DMS114 treated with DMSO at 0.1 percent for 48 hours (cell line): ENCODE results near the gene PARD3.
"Not testable (repeated sequence)": the region's sequence is repeated elsewhere in the genome, so short reads cannot be mapped to it uniquely, and the experiment has no call there.

Source experiments
- DNase-seq: peaks from one replicate; lab custom pipeline; 2025; ENCODE audit not compliant: unreplicated experiment; lab: John Stamatoyannopoulos, UW

Gene PARD3

DNA sequence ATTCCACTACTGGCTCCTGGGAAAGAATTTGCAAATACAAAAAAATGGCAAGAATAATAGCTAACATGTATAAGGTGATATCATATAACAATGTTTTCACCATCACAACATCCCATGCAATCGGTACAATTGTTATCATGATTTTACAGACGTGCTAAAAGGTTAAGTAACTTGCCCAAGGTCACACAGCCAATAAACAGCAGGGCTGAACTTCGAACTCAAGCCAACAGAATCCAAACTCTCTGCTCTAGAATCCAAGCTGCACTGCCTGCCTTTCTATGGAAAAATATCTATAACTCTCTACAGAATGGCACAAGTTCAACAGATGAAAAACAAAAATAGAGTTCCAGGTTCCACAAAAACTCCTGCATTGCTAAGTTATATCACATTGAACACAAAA is 160.9 kb downstream of the PARD3 start:
- no peak for DNase-seq

- DNase-seq = no peak
Measured at GRCh38 chr10:34653530-34653929, 161.6 kb downstream of the PARD3 start.

DNA sequence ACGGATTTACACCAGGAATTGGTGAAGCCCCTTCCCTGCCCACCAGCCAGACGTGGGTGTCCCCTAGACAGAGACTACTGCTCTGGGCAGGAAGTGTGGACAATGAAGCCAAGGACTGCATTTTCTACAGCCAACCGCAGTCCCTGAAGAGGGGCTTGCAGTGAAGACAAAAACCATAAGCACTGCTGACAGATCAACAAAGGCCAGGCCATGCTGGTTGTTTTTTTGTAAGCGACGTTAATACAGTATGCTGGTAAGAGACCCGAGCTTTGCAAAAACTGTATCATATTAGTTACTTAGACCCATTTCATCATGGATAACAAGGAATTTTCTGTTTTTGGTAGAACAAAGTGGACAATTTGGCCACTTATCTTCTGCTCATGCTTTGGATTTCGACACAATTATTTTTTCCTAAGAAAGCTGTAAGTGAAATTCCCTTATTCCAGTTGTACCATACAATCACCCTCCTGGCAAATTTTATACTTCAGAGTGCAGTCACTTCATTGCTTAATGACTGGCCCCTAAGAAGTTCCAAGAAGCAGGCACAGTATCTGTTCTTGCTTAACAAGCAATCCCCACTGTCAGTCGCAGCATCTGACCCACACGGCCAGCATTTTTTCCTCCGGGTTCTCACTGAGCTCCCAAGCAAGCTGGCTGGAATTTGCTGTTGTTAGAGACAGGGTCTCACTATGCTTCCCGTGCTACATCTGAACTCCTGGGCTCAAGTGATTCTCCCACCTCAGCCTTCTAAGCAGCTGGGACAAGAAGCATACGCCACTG is 163.5 kb downstream of the PARD3 start:
- DNase-seq = no peak

DNA sequence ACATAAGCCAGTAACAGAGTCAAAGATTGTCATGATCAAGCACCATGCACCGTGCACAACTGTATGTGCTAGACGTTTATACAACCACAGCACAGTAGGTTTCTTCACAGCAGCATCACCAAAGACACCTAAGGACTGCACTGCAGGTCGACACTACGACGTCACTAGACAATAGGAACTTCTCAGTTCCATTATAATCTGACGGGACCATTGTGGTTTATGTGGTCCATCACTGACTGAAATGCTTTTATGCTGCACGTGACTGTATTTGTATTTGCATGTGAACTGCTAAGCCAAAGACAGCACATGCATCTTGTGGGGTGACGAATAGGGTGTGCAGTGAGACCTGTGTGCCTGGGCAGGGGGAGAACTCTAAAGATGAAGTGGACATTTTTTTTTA is 164.9 kb downstream of the PARD3 start:
- DNase-seq = no peak

DNA sequence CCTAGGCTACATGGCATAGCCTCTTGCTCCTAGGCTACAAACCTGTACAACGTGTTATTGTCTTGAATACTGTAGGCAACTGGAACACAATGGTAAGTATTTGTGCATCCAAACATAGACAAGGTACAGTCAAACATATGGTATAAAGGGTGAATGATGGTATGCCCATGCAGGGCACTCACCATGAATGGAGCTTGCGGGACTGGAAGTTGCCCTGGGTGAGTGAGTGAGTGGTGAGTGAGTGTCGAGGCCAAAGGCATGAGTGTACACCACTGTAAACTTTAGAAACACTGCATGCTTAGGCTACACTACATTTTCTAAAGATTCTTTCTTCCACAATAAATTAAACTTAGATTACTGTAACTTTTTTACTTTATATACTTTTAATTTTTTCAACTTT is 165.7 kb downstream of the PARD3 start:
- DNase-seq = no peak

DNA sequence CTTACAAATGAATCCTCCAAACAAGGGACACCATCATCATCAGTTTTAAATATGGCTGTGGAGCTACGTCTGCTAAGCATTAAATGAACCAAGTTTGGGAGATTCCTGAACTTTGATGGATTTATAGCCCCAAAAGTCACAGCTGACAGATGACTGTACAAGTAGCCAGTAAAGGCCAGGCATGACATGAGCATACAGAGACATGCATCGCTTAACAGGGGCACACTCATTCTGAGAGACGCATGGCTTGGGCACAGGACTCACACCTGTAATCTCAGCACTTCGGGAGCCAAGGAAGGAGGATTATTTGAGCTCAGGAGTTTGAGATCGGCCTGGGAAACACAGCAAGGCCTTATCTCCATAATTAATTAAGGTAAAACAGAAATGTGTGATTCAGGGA is 166.2 kb downstream of the PARD3 start:
- DNase-seq = no peak

DNA sequence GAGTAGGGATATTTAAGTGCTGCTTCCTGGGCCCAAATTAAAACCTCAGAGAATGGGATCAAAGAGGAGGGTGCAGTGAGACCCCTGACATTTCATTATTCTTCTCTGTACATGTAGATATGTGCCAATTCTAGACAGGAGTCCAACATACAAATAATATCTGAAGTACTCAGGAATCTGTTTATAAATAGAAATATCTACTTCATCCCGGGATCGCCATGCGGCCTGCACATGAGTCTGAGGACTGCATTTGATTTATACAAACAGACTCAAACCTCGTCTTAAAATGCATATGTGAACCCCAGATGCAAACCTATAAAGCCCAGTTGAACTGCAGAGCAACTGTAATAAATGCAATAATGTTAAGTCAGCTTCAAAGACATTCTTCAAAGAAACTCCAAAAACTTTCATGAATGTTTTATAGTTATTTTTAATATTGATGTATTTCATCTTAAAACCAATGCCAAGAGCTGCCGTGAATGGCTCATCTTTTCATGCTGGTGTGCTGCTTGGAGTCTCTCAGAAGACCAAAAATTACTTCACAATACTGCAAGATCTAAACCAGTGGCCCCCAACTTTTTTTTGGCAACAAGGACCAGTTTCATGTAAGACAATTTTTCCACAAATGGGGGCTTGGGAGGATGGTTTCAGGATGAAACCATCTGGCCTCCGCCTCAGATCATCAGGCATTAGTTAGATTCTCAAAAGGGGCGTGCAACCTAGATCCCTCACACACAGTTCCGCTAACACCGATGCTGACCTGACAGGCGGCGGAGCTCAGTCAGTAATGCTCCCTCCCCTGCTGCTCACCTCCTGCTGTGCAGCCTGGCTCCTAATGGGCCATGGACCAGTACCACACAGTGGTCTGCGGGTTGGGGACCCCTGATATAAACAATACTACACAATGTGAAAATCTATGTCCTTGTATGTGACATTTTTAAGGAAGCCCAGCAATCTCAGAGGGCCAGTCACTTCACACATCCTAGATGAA is 166.9 kb downstream of the PARD3 start:
- no peak for DNase-seq

DNA sequence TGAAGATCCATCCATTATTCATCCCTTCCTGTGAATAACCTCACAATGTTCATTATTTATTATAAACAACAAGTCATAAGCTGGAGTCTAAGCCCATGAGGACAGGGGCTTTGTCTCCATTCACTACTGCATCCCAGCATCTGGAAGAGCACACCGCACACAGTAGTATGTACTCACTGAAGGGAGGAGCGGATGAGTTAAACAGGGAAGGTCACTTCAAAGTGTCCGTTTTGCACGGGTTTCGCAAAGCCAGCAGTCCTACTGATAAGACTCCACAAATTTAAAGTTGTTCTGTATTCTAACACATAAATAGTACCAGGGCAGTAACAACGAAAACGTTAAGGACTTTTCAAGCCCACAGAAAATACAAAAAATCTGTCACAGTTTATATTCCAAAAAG is 167.9 kb downstream of the PARD3 start:
- no peak for DNase-seq

GRCh38 chr10:34646331-34646730 is 168.8 kb downstream of the PARD3 start:
- DNase-seq = no peak

- DNase-seq = not testable (repeated sequence)
Measured at GRCh38 chr10:34644815-34645214, 170.3 kb downstream of the PARD3 start.

DNA sequence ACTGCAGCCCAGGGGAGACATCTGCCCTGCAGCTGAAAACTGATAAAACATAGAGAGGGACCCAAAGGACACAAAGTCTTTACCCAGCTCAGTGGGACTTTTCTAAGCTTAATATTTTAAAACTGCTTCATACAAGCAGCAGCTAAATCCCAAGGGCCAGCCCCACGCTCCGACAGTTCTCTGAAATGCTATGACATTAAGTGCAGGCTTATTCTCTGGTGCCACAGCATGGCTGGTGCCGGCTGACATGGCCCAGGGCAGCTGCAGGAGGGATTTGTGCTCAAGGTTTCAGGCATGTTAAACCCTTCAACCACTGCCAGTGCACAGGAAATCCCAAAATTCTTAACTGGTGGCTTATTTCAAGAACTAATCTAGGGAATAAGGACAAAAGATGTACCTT is 170.9 kb downstream of the PARD3 start:
- no peak for DNase-seq

GRCh38 chr10:34643620-34644019 is 171.5 kb downstream of the PARD3 start:
- DNase-seq = no peak

DNA sequence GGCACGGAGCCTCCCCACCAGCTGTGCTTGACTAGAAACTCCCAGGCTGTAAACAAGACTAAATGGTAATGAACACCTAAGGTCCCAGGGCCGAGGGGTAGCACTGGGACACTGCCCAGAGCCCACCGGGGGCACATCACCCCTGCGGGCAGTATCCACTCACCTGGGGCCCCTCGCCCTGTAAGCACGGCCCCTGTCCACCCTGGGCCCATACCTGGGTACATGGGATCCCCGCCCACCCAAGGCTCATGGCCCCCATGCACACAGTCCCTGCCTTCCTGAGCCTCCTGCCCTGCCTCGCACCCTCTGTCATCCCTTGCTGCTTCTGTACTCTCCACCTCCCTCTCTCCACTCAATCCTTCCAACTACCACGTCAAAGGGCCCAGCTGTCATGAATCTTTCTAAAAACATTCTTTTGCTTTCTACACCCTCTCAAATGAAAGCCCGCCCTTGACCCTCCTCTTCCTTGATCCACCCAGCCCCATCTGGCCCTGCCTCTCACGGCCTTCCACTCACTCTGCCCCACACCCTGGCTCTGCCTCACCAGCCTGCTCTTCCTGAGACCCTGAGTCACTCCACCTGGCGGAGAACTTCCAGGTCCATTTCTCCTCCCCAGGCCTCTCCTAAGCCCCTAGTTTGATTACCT is 173.1 kb downstream of the PARD3 start:
- DNase-seq = no peak

DNA sequence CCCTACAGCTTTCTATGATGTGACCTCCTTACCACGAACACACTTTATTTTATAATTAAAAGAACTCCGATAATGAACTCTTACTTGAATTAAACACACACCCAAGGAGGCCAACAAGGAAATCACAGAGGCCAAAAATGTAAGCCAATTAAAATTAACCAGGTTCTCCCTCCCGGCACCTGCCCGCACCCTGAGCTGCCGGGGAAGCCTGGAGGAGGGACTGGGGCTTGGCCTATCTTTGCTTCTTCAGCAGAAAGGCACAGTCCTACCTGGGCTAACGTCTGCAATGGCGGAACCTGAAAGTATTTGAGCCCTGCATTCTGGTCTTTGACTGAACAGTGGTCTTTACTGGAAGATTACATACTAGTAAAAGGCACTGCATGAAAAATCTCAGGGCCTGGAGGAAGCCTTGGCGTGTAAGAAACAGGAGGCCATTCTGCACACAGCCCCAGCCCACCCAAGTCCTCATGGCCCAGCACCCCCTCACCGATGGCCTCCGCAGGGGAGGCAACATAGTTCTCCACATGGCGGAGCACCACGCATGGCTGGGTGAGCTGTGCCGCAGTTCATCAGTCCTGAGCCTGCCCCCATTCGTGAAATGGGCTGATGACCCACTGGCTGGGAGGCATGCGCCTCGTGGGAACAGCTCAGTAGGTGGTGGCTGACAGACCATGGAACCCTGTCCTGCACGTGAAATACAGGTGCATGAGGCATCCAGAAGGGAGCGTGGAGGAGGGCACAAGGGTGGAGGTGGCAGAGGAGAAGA is 173.8 kb downstream of the PARD3 start:
- no peak for DNase-seq

- DNase-seq = peak; percentile 79
Measured at GRCh38 chr10:34638406-34639054, 176.6 kb downstream of the PARD3 start.

DNA sequence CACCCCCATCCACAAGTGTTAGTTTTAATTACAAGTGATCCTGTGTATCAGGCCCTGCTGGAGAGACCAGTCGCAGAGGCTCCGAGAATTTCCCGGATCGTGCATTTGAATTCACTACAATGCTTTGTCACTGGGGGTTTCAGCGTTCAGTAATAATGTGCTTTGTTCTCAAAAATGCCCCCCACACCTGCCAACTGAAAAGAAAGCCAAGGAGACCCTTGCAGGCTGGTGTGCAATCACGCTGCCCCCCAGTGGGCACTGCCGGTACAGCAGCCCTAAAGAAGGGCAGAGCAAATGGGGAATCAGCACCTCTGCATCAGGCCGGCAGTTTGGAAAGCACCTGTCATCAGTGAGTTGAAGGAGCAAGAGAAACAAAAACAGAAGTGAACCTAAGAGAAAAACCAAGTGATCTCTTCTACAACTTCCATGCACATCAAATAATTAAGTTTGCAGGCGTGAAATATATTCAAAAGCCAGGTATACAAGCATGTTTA is 177.6 kb downstream of the PARD3 start:
- peak; percentile 26 for DNase-seq

DNA sequence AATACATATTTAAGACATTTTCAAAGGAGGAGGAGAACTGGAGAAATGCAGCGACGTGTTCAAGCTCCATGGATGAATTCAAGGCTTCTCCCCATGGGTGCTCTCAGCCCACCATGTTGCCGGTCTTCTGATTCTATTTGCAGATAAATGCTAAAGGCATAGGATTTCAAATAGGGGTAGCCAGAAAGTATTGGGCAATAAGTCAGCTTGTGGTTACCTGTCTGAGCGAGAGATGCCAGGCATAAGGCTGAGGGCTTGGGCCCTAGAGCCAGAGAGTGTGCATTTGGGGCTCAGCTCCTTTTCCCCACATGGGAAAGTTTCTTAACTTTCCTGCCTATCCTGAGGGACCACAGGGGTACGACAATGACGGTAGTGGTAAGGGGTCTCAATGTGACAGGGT is 180.0 kb downstream of the PARD3 start:
- no peak for DNase-seq

GRCh38 chr10:34633374-34633773 is 181.7 kb downstream of the PARD3 start:
- DNase-seq = no peak

- no peak for DNase-seq
Measured at GRCh38 chr10:34629084-34629483, 186.0 kb downstream of the PARD3 start.

GRCh38 chr10:34628174-34628796 is 186.8 kb downstream of the PARD3 start:
- no peak for DNase-seq
